Activated CD4-positive, CD25-positive, alpha-beta regulatory T cell treated with anti-CD3 and anti-CD28 coated beads, Interleukin-2, amount 50 U/mL, for 16 hours (primary cell): ENCODE results near the gene GFY.

Experiments used
- DNase-seq: peaks from one replicate; pipeline ENCODE4 v3.0.0-alpha.2; 2020; ENCODE audit warnings: low read depth, low spot score

GFY gene

DNA sequence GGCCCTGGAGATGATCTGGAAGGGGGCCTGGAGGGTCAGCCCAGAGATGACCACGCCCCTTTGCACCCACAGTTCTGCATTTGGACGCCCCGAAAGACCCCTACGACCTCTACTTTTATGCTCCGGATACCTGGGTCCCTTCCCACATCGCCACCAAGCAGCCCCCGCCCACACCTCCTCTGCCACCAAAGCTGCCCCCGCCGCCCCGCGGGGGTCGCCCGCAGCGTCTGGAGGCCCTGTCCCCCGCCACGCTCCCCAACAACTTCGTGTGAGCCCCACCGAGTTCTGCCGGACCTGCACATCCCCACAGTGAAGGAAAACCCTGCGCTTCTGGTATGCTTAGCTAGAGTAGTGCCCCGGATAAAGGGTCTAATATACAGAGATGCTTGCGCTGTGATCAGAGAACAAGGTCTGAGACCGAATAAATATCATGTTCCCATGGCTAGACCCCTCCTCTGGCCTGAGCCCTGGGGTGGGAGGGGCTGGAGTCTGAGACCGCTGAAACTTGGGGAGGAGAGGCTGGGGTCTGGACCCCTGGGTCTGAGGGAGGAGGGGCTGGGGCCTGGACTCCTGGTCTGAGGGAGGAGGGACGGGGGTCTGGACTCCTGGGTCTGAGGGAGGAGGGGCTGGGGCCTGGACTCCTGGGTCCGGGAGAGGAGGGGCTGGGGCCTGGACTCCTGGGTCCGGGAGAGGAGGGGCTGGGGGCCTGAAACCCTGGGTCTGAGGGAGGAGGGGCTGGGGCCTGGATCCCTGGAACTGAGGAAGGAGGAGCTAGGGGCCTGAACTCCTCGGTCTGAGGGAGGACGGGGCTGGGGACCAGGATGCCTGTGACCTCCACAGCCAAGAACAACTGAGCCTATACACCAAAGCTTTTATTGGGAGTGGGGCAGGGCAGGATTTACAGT is 3.6 kb downstream of the GFY start:
- DNase-seq, result no peak

- DNase-seq, result no peak
Observed at GRCh38 chr19:49430172-49430677, 5.0 kb downstream of the GFY start.

DNA sequence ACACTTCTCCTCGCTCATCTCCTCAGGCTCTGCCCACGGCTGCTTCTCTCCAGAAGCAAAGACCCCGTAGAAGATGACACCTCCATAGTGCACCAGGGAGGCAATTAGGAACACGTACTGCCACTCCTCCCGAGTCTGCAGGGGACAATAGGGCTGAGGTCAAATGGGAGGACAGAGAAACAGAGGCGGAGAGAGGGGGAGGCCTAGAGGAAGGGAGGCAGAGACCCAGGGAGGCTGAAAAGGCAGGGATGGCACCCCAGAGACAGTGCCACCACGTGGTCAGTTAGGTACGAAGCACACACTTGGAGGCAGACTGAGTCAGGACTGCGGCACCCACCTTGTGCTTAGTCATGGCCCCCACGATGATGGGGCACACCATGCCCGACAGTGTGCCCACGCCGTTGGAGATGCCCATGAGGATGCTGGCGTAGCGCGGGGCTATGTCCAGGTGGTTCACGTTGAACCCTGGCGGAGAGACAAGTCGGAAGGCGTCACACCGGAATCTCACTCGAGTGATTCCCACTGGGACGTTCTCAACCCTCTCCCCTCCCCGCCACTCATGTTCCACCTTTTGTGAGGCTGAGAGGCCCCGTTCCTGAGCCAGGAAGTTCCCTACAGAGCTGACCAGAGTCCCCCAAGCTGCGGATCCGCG is 5.6 kb downstream of the GFY start:
- DNase-seq, result no peak

DNA sequence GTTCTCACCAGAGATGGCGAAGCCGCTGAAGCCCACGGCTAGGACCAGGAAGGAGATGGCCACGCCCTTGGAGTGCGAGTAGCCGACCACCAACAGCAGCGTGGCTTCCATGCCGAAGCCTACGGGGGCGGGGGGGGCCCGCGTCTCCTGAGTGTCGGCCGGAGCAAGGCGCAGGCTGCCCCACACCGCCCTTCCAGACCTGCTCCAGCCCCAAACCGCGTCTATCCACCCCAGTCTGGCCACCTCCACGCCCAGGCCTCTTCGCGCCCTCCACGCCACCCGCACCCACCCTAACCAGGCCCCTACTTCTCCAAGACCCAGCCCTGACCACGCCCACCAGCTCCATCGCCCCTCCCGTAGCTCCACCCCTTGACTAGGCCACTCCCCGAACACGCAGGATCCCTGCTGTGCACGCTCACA is 6.2 kb downstream of the GFY start:
- DNase-seq, result no peak

- no peak for DNase-seq
Observed at GRCh38 chr19:49432141-49433073, 7.2 kb downstream of the GFY start.

DNA sequence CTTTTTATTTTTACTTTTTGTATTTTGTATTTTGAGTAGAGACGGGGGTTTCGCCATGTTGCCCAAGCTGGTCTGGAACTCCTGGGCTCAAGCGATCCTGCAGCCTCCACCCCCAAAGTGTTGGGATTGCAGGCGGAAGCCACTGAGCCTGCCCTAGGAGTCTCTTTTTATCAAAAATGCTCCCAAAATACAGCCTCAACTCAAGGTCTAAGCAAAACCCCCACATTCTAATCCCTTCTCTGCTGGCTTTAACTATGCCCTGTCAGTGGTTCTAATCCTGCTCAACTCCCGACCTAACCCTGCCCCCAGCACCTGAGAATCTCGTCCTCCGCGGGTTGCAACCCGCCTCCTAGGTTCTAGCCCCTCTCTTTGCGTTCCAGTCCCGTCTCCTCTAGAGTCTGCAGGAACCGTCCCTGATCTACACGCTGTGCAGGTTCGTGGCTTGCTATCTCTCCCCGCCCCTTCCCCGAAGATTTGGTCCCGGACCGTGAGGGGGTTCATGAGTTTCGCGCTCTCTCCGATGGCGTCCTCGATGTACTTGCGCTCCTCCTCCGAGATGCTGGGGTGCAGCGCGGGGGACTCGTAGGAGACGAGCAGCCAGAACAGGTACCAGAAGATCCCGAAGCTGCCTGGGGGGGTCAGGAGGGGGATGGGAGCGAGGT is 8.2 kb downstream of the GFY start:
- no peak for DNase-seq

DNA sequence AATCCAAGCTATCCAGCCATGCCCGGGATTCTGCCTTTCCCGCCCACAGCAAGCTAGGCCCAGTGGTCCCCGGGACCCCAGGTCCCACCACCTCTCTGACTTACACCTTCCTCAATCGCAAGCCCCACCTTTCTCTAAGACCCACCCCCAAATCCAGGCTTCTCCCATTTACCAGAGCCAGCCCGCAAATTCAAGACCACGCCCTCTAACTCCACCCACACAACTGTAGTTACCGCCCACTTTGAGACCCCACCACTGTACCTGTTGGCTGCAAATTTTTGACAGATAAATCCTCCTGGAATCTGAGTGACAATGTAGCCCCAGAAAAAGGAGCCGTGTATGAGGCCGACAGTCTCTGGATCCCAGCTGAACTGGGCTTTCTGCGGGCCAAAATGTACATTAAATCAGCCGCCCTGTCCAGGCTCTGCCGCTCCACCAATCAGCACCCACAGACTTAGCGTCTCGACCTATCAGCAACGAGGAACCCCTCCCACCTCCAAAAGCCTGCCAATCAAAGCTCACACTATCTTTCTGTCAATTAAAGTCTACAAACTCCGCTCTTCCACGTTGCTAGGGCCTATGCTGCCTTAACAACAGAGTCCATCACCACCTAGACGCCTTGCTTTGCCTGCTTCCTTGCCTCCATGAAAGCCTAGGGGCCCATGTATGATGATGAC is 9.9 kb downstream of the GFY start:
- no peak for DNase-seq

- DNase-seq, result no peak
Observed at GRCh38 chr19:49435670-49436069, 10.5 kb downstream of the GFY start.

DNA sequence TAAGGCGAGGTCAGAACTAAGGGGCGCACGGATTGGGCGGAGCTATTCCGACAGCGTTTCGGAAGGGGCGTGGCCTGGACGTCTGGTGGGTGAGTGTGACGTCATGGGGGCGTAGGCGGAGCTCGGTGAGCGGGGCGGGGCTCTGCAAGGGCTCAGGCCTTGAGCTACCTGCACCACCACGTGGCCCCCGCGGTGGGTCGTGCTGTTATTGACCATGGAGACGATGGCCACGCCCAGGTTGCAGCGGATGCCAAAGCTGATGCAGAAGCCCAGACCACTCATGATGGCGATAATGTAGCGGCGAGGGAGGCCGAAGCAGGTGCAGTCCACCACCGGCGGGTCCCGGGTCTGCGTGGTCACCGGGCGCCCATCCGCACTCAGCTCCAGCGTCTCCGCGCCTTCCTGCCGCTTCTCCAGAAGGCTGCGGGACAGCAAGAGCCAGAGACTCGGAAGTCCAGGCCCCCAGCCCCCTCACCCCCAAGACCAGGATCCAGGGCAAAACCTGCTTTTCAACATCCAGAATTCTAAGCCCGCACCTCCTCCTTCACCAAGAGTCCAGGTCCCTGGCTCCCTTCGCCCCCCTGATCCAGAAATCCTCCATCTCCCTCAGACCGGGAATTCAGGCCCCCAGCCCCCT is 11.3 kb downstream of the GFY start:
- DNase-seq, result no peak

DNA sequence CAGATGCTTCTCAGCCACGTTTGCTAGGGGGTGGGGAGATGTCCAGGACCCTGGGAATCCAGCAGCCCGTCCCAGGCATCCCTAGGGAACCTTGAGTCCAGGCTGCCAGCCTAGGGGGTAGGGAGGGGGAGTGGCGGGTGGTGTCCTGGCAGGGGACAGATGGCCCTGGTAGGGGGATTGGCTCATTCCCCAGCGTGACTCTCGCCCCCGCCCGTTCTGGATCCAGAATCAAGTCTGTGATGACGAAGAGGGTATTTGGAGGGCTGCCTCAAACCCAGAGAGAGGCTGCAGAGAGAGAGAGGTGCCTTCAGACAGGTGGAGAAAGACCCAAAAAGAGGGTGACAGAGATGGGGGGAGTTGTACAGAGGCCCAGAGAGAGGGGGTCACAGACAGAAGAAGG is 12.0 kb downstream of the GFY start:
- DNase-seq, result no peak

GRCh38 chr19:49438261-49438660 is 13.1 kb downstream of the GFY start:
- DNase-seq, result no peak

DNA sequence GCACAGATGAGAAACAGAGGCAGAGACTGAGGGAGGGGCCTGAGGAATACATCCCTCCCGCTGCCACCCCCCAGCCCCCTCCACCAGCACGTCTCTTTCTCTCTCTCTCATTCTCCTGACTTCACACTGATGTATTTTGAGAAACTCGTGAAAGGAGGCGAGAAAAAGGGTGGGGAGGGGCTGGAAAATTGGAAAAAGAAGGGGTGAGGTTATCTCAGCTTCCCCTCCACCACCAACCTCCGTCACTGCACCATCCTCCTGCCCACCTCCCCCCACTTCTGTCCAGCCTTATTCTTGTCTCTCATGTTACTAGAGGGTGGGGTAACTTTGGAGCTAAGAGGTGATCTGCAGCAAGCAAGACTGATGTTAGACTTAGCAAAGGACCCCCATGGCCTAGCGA is 14.6 kb downstream of the GFY start:
- no peak for DNase-seq

DNA sequence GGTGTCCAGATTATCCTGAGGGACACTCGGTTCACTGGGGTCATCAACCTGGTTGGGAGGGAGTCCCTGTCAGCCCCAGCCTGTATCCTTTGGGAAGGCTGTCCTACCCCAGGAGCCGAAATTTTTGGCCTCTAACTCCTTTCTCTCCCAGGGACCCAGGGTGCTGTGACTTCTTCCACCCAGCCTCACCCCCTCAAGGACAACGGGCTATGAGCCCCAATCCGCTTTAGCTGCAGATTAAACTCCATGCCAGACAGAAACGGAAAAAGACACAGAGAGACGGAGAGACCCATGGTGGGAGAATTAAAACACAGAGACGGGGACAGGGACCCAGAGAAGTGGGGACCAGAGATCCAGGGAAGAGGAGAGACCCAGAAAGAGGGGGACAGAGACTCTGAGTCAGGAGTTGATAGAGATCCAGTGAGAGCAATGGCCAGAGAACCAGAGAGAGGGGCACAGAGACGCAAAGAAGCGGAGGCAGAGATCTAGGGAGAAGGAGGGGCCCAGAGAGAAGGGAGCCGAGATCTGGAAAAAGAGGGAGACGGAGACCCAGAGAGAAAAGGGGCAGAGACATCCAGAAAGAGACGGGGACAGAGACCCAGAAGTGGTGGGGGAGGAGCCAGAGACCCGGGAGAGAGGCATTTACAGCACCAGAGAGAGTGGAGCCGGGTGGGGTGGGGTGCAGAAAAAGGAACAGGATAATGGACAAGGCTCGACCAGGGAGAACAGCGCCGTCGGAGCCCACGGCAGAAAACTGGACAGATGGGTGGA is 15.4 kb downstream of the GFY start:
- DNase-seq, result no peak

DNA sequence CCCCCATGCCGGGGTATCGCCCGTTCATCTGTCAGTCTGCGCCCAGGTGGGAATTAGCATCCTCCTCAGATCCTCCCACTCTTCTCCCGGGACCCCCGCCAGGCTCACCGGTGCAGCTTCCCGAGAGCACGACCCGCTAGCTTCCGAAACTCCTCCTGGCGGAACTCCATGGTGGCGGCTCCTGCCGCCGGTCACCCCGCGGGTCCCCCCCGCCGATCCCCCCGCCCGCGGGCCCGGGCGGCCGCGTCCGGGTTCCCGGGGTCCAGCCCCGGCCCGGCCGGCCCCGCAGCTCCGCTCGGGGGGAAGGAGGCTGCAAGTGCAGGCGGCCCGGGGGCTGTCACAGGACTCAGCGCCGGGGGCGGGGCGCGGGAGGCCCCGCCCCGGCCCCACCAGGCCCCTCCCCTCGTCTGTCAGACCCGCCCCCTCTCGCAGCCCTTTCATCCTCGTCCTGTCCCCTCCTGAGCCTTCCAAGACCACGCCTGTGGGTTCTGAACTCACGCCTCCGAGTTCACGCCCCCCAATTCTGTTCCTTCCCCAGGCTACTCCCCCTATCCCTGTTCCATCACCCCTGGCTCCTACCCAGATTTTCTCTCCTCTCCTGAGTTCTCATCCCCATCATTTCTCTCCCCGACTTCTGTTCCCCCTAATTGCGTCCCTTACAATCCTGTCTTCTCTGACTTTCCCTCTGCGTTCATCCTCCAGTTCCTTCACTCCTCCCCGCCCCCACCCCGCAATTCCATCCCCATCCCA is 16.2 kb downstream of the GFY start, which contains the start of gene SLC17A7:
Gene SLC17A7 (minus strand): TSS at position 318 of the 750 bp plus-strand sequence. CDS start 148 bp downstream, at position 170.
- no peak for DNase-seq

GRCh38 chr19:49441960-49442350 is 16.8 kb downstream of the GFY start:
- no peak for DNase-seq

DNA sequence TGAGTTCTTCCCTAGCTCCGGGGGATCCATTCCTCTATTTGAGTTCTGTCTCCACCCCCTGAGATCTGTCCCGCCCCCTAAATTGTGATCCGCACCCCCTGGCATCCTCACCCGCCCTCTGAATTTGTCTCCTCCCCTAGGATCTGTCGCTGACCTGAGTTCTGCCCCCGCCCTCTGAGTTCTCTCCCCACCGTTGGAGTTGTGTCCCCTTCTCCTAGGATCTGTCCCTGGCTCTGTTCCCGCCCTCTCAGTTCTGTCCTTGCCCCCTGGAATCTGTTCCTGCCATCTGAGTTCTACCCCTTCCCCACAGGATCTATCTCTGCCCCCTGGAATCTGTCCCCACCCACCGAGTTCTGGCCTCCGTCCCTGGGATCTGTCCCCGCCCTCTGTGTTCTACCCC is 17.2 kb downstream of the GFY start:
- no peak for DNase-seq

- no peak for DNase-seq
Observed at GRCh38 chr19:49442771-49443365, 17.7 kb downstream of the GFY start.
